Measurements from ENCODE around the gene COPS2. TPM values are rescaled to one million over a fixed set of nuclear protein-coding genes. Genes with fewer than 3 reads are reported as not detected.
A peak's percentile ranks its signal among the peaks of the same experiment; 100 is the strongest.

The COPS2 gene
- total and polyA plus RNA-seq, 2 of the 13 experiments (the other 11 are each of a cell fraction or from before 2014, with no cell fraction given) = 37.8 to 66.3 TPM

DNA sequence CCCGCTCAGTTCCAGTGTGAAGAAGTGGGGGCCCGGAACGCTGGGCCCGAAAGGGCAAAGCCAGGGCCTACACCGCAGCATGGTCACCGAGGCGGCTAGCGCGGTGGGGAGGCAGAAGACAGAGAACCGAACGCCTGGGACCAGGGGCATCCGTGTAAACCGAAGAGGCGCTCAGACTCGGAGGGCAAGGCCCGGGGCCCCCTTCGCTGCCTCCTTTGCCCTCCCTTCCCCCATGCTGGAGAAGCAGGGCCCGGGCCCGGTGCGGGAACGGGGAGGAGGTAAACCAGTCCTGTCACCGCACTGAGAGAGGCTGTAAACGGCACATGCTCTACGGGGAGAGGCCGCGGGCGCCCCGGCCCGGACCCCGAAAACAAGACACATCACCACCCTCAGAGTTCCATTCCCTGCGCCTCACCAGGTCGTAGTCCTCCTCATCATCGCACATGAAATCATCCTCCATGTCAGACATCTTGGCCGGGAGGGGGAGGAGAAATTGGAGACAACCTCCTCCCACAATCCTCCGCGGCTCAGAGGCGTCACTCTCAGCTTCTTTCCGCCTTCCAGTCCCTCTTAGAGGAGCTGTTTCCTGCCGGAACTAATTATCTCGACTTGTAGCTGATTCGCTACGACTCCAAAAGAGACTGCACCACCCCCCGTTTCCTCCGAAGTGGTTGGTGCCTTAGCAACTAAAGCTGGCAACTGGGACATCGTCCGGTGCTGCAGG lies at the start of gene COPS2 (continued):
- TF ChIP-seq RNF2 (conservative IDR thresholded peaks at IDR 0.05; ENCODE audit: low read depth) (0 out of 2 replicates have a peak, but pooled peaks have one; percentile 19), ZNF10 (CRISPR knock-in tag; IDR thresholded peaks at IDR 0.05; ENCODE audit: borderline replicate concordance, low read depth) (no peak), TAF15 (IDR thresholded peaks at IDR 0.05; ENCODE audit: low read depth, low read length, poor library complexity, severe bottlenecking) (no peak), SRY (CRISPR knock-in tag; IDR thresholded peaks at IDR 0.05) (no peak; the same call in 1 of the 2 replicates), KLF15 (CRISPR knock-in tag; IDR thresholded peaks at IDR 0.05; ENCODE audit: borderline replicate concordance) (0 out of 2 replicates have a peak, but pooled peaks have one; percentile 62), YEATS2 (CRISPR knock-in tag; IDR thresholded peaks at IDR 0.05; ENCODE audit: borderline replicate concordance) (peak; percentile 96), ZNF260 (CRISPR knock-in tag; IDR thresholded peaks at IDR 0.05; ENCODE audit: borderline replicate concordance, low read depth) (no peak), GLI4 (CRISPR knock-in tag; IDR thresholded peaks at IDR 0.05; ENCODE audit: borderline replicate concordance) (no peak; the same call in 1 of the 2 replicates), HMGA1 (CRISPR knock-in tag; conservative IDR thresholded peaks at IDR 0.05) (no peak), FOSL2 (CRISPR knock-in tag; IDR thresholded peaks at IDR 0.05) (no peak), REPIN1 (CRISPR knock-in tag; IDR thresholded peaks at IDR 0.05; ENCODE audit: borderline replicate concordance, low read depth) (peak; percentile 93), FOSL1 (CRISPR knock-in tag; IDR thresholded peaks at IDR 0.05; ENCODE audit: borderline replicate concordance) (no peak), ZNF713 (CRISPR knock-in tag; IDR thresholded peaks at IDR 0.05) (no peak), ZNF589 (CRISPR knock-in tag; conservative IDR thresholded peaks at IDR 0.05) (peak; percentile 35; the same call in 1 of the 2 replicates)
- TF ChIP-seq, protein P1, sequence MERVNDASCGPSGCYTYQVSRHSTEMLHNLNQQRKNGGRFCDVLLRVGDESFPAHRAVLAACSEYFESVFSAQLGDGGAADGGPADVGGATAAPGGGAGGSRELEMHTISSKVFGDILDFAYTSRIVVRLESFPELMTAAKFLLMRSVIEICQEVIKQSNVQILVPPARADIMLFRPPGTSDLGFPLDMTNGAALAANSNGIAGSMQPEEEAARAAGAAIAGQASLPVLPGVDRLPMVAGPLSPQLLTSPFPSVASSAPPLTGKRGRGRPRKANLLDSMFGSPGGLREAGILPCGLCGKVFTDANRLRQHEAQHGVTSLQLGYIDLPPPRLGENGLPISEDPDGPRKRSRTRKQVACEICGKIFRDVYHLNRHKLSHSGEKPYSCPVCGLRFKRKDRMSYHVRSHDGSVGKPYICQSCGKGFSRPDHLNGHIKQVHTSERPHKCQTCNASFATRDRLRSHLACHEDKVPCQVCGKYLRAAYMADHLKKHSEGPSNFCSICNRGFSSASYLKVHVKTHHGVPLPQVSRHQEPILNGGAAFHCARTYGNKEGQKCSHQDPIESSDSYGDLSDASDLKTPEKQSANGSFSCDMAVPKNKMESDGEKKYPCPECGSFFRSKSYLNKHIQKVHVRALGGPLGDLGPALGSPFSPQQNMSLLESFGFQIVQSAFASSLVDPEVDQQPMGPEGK (CRISPR knock-in tag; IDR thresholded peaks at IDR 0.05) = peak; percentile 63
- TF ChIP-seq, protein P2, sequence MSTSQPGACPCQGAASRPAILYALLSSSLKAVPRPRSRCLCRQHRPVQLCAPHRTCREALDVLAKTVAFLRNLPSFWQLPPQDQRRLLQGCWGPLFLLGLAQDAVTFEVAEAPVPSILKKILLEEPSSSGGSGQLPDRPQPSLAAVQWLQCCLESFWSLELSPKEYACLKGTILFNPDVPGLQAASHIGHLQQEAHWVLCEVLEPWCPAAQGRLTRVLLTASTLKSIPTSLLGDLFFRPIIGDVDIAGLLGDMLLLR (CRISPR knock-in tag; IDR thresholded peaks at IDR 0.05) = no peak
- TF ChIP-seq, protein P3, sequence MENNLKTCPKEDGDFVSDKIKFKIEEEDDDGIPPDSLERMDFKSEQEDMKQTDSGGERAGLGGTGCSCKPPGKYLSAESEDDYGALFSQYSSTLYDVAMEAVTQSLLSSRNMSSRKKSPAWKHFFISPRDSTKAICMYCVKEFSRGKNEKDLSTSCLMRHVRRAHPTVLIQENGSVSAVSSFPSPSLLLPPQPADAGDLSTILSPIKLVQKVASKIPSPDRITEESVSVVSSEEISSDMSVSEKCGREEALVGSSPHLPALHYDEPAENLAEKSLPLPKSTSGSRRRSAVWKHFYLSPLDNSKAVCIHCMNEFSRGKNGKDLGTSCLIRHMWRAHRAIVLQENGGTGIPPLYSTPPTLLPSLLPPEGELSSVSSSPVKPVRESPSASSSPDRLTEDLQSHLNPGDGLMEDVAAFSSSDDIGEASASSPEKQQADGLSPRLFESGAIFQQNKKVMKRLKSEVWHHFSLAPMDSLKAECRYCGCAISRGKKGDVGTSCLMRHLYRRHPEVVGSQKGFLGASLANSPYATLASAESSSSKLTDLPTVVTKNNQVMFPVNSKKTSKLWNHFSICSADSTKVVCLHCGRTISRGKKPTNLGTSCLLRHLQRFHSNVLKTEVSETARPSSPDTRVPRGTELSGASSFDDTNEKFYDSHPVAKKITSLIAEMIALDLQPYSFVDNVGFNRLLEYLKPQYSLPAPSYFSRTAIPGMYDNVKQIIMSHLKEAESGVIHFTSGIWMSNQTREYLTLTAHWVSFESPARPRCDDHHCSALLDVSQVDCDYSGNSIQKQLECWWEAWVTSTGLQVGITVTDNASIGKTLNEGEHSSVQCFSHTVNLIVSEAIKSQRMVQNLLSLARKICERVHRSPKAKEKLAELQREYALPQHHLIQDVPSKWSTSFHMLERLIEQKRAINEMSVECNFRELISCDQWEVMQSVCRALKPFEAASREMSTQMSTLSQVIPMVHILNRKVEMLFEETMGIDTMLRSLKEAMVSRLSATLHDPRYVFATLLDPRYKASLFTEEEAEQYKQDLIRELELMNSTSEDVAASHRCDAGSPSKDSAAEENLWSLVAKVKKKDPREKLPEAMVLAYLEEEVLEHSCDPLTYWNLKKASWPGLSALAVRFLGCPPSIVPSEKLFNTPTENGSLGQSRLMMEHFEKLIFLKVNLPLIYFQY (CRISPR knock-in tag; IDR thresholded peaks at IDR 0.05; ENCODE audit: borderline replicate concordance) = peak; percentile 46; the same call in 1 of the 2 replicates
- TF ChIP-seq, protein P4, sequence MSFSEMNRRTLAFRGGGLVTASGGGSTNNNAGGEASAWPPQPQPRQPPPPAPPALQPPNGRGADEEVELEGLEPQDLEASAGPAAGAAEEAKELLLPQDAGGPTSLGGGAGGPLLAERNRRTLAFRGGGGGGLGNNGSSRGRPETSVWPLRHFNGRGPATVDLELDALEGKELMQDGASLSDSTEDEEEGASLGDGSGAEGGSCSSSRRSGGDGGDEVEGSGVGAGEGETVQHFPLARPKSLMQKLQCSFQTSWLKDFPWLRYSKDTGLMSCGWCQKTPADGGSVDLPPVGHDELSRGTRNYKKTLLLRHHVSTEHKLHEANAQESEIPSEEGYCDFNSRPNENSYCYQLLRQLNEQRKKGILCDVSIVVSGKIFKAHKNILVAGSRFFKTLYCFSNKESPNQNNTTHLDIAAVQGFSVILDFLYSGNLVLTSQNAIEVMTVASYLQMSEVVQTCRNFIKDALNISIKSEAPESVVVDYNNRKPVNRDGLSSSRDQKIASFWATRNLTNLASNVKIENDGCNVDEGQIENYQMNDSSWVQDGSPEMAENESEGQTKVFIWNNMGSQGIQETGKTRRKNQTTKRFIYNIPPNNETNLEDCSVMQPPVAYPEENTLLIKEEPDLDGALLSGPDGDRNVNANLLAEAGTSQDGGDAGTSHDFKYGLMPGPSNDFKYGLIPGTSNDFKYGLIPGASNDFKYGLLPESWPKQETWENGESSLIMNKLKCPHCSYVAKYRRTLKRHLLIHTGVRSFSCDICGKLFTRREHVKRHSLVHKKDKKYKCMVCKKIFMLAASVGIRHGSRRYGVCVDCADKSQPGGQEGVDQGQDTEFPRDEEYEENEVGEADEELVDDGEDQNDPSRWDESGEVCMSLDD (CRISPR knock-in tag; IDR thresholded peaks at IDR 0.05; ENCODE audit: borderline replicate concordance) = no peak
- TF ChIP-seq, protein P5, sequence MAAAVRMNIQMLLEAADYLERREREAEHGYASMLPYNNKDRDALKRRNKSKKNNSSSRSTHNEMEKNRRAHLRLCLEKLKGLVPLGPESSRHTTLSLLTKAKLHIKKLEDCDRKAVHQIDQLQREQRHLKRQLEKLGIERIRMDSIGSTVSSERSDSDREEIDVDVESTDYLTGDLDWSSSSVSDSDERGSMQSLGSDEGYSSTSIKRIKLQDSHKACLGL (CRISPR knock-in tag; IDR thresholded peaks at IDR 0.05) = no peak

Data from HepG2 (cell line).